ENCODE measurements around the gene GPR42.
"Not testable (repeated sequence)": the region's sequence is repeated elsewhere in the genome, so short reads cannot be mapped to it uniquely, and the experiment has no call there.

GPR42 gene

DNA sequence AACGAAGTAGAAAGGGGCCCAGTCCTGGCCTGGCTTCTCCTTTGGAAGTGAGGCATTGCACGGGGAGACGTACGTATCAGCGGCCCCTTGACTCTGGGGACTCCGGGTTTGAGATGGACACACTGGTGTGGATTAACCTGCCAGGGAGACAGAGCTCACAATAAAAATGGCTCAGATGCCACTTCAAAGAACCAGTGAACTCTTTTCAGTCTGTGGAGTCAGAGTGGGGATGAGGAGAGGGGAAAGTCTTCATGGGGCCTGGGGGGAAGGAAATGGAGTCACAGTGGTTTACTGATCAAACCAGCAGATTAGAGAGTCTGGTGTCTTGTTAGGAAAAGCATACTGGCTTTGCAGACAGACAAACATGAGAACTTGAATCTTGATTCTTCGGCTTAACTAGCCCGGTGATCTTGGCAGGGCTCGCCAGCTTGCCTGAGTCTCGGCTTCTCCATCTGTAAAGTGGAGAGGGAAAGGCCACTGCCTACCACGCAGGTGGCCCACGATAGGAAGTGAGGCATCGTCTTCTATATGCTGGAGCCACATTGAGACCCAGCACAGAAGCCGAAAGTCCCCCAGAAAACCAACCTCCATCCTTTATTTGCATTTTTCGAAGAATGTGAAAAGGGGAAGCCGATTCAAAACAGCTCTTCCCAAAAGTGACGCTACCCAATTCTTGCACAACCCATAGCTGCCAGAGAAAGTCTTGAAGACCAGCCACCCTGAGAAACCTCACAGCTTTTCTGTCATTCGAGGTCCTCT is 23.5 kb upstream of the GPR42 start, which contains the start of gene FFAR1:
FFAR1 (plus strand) TSS at position 732 of the 759 bp plus-strand sequence. CDS start 3,650 bp downstream, outside the sequence.
- DNase-seq, result no peak

DNA sequence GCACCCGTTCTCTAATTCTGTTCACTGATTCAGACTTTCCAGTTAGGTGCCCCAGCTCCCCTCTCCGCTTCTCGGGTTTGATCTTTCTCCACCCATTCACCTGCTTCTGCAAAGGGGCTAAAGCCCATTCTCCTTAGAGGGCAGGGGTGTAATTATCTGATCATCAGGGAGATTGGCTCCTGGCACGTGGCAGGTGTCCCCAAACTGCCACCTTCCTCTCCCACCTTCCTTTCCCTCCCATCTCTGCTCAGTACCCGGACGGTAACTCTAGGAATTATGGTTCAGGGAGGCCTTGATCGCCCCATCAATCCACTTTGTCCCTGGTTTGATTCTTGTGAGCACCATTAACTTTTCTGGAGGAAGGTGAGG is 23.0 kb upstream of the GPR42 start:
- DNase-seq, result no peak

DNA sequence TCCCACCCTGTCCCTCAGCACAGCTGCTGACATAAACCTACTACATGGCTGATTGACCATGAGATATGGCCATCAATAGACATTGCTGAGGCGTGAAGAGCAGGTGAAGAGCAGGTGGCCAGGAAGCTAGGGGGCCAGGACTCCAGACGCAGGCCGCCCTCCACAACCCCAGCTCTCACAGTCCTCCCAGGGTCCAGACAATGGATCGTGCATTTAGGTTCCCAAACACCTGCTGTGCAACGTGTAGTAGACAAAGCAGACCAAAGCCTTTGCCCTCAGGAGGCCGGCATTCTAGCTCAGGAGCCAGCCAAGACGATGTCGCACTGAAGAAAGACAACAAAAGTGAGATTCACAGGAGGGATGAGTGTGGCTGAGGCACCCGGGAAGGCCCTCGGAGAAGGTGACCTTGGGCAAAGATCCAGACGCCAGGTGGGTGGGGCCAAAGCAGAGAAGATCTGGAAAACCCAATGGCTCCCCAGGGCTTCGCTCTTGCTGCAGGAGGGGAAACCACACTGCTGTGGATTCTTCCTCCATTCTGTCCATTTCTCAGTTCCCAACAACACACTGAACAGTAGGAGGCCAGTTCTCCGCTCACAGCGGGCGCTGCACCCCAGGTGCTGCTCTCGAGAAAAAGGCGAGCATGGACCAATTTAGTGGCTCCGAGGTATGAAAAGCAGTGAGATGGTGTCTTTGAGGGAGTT is 21.8 kb upstream of the GPR42 start:
- DNase-seq, result peak; percentile 10

DNA sequence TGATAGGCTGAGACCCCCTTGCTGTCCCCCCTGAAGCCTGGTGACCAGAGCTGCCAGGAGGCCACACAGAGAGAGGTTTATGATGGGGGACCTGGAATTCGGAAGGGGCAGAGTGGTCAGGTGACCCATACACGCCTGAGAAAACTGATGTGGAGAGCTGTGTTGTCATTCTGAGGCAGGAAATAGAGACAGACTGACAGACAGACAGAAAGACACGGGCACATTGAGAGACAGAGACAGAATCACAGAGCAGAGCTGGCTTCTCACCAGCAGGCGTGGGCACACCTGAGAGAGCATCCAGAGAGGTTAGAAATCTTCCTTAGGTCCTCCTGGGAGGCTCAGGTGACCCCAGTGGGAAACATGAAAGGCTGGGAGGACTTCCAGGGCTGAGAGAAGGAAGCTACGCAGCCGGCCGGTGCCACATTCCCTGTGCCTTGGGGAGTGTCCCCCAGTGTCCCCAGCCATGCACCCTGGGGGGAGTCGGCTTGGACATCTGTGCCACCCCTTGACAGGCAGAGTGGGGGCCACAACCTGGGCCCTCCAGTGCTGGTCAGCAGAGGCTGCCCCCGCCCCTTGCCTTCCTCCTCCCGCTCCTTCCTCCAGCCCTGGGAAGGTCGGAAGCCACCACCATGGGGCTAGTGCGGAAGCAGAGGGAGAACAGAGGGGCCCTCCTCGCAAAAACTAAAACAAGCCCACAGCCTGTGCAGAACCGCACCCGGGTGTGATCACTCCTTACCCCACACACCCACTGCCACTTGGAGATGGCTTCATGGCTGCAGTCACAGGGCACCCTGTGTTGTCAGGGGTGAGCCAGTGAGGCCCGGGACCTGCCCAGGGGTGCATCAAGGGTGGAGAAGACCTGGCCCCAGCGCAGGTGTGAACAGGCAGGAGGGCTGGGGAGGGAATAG is 21.0 kb upstream of the GPR42 start:
- no peak for DNase-seq

DNA sequence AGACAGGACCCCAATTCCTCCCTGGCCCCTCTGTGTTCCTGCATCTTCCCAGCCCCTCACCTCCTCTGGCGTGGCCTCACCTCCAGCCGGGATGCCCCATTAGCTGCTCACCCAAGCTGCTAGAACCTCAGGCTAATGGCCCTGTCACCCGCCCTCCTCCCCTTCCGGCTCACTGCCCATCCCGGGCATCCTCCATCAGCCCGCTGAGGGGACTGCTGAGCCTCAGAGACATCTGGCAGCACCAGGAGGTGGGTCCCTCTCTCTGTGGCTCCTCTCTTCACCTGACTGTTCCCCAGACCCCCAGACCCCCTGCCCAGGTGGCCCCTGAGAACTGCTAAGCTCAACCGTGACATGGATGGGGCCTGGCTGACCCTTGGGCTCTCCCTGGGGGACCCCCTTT is 20.3 kb upstream of the GPR42 start:
- no peak for DNase-seq

DNA sequence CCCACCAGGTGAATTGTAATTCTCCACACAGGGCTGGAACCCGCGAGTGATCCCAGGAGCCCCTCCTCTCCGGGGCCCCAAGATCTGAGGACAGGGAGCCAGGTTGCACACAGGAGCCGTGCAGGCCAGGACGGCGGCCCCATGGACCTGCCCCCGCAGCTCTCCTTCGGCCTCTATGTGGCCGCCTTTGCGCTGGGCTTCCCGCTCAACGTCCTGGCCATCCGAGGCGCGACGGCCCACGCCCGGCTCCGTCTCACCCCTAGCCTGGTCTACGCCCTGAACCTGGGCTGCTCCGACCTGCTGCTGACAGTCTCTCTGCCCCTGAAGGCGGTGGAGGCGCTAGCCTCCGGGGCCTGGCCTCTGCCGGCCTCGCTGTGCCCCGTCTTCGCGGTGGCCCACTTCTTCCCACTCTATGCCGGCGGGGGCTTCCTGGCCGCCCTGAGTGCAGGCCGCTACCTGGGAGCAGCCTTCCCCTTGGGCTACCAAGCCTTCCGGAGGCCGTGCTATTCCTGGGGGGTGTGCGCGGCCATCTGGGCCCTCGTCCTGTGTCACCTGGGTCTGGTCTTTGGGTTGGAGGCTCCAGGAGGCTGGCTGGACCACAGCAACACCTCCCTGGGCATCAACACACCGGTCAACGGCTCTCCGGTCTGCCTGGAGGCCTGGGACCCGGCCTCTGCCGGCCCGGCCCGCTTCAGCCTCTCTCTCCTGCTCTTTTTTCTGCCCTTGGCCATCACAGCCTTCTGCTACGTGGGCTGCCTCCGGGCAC is 19.3 kb upstream of the GPR42 start:
- no peak for DNase-seq

DNA sequence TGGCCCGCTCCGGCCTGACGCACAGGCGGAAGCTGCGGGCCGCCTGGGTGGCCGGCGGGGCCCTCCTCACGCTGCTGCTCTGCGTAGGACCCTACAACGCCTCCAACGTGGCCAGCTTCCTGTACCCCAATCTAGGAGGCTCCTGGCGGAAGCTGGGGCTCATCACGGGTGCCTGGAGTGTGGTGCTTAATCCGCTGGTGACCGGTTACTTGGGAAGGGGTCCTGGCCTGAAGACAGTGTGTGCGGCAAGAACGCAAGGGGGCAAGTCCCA is 18.8 kb upstream of the GPR42 start:
- DNase-seq, result no peak

DNA sequence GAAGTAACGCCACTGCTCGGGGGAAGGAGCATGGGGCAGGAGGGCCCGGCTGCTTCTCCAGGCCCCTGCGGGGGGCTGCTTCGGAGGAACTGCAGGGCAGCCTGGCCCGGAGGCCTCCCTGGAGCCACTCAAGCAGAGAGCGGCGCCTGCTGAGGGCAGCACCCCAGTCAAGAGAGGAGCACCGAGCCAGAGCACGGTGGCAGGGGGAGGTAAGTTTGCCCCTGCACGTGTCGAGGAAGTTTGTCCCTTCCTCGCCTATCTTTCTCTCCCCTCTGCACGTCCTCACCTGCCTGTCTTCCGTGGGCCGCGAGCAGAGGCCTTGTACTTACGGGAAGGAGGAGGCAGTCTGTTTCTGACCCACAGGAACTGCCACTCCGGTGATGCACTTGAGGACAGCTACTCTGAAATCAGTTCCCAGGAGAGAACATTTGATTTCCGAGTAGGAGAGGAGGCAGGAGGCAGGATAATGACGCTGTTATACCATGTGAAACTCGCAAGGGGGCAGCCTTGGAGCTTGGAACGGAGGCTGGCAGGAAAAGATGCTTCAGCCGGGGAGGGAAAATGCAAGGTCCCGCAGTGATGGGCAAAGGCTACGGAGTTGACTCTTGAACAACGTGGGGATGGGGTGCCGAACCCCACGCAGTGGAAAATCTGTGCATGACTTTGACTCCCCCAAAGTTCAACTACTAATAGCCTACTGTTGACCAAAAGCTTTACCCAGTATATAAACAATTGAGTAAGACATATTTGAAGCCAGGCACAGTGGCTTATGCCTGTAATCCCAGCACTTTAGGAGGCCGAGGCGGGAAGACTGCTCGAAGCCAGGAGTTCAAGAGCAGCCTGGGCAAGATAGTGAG is 18.2 kb upstream of the GPR42 start:
- peak; percentile 6 for DNase-seq

DNA sequence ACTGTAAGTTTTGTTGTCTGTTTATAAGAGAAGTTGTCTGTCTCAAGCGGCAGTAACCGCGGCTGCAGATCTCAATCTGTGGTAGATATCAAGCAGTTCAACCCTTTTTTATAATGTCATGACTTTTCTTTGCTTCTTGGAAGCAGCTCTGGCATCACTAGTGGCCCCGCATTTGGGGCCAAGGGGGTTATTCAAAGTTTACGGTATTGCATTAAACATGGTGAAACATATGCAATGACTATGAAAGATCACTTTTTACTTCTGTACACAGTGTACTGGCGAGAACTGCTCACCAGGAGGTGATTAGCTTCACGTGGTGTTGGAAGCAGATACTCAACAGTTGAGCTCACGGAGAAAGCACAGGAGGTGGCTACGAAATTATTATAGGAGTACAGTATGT is 17.2 kb upstream of the GPR42 start:
- DNase-seq, result no peak

DNA sequence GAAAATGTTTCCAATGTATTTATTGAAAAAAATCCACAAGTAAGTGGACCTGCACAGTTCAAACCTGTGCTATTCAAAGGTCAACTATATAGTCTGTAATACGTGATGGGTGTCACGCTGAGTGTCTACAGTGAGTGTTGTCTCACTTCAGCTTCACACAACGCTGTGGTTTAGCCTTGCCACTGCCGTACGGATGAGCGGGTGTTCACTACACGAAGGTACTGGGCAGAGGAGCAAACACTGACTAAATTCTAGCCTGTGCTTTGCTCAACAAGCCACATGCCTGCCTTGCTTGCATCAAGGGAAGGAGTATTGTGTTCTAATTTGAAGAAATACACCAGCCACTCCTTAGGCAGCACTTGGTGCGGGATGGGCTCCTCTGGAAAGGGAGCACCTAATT is 16.0 kb upstream of the GPR42 start:
- DNase-seq, result no peak

DNA sequence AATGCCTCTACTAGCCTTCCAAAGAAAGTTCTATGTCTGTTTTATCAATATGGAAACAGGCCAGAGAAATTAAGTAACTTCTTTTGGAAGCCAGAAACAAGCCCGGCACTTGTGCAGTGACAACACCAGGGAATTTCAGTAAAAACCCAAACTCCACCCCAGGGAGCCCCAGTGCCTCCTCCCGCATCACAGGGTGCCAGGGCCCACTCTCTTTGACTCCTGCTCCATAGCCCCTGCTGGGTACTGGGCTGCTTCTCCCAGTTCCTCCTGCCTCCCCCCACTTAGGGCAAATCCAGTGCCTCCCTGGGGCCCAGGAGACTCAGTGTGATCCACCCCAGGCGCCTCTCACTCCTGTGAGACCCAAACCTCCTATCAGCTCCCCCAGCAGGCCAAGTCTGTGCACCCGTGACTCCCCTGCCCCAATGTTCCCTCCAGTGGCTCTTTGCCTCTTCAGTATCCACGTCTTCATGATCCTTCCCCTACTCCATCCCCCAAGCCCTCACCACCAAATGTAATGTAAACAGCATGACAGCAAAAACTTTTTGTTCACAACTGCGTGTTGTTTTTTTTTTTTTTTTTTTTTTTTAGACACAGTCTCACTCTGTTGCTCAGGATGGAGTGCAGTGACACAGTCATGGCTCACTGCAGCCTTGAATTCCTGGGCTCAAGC is 14.9 kb upstream of the GPR42 start:
- DNase-seq, result no peak

DNA sequence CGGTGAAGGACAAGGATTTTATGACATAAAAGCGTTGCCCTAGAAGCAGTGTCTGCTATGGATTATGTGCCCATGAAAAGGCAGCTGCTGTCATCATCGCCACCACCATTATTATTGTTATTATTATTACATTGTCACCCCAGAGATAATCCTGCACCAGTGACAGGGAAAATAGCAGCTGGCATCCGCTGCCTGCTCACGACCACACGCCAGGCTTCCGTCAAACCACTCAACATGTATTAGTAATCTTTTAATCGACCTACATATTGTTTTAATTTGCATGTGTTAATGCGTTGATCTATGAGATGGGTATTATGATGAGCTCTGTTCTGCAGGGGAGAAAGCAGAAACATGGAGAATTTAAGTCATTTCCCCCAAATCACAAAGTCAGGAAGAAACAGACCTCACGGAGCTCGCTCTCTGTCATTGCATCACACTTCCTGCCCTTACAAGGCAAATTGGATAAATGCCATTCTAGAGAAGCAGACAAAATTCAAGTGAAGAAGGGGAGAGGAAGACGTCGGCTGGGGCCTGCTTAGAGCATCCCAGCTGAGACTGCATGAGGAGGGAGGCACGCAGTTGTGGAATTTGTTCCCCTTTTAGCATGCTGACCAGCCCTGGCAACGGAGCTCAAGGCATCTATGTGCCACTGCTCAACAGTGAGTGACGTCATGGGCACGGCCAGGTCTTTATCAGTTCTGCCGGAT is 12.8 kb upstream of the GPR42 start, which contains the start of gene FFAR3:
FFAR3 (plus strand) TSS at position 594 of the 707 bp plus-strand sequence. CDS start 431 bp downstream, outside the sequence.
- DNase-seq, result no peak

DNA sequence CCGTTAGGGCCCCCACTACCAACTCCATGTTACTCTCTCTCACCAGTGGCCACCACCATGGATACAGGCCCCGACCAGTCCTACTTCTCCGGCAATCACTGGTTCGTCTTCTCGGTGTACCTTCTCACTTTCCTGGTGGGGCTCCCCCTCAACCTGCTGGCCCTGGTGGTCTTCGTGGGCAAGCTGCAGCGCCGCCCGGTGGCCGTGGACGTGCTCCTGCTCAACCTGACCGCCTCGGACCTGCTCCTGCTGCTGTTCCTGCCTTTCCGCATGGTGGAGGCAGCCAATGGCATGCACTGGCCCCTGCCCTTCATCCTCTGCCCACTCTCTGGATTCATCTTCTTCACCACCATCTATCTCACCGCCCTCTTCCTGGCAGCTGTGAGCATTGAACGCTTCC is 12.0 kb upstream of the GPR42 start:
- not testable (repeated sequence) for DNase-seq

DNA sequence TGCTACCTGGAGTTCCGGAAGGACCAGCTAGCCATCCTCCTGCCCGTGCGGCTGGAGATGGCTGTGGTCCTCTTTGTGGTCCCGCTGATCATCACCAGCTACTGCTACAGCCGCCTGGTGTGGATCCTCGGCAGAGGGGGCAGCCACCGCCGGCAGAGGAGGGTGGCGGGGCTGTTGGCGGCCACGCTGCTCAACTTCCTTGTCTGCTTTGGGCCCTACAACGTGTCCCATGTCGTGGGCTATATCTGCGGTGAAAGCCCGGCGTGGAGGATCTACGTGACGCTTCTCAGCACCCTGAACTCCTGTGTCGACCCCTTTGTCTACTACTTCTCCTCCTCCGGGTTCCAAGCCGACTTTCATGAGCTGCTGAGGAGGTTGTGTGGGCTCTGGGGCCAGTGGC is 11.5 kb upstream of the GPR42 start:
- DNase-seq, result not testable (repeated sequence)

DNA sequence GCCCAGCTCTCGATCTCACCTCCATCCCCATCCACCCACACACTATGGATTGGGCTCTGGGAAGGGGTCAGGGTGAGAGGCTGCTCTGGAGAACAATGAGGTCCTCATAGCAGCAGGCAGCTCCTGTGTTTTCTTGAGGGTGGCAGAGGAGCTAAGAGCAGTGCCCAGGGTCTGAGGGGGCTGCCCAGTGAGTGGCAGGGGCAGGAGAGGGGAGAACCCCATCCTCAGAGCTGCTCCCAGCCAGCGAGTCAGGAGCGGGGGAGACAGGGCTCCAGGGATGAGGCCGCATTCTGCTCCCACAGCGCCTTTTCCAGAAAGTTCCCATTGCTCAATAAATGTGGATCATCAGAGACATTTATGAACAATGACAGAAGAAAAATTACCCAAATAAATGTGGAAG is 10.8 kb upstream of the GPR42 start:
- DNase-seq, result not testable (repeated sequence)

DNA sequence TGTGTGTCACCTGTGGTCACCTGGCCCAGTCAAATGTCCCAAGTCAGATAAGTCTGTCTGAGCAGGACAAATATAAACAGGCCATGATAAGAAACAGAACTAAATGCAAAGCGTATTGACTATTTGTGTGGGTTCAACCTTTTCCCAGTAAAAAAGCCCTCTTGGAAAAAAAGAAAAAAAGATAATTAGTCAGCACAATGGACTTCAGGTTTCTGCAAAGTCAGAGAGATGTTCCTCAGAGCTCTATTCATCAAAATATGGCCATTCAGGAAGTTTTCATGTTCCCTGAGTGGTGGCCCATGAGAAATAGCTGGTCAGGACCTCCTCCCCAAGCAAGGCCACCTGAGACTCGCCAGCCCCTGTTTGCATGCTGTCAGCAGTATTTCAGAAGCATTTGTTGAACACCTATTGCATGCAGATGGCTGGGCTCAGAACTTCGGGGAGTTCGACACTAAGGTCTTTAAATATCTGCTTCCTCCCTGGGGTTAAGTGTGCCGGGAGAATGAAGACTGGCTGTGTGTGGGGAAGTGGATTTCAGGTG is 9.9 kb upstream of the GPR42 start:
- no peak for DNase-seq

DNA sequence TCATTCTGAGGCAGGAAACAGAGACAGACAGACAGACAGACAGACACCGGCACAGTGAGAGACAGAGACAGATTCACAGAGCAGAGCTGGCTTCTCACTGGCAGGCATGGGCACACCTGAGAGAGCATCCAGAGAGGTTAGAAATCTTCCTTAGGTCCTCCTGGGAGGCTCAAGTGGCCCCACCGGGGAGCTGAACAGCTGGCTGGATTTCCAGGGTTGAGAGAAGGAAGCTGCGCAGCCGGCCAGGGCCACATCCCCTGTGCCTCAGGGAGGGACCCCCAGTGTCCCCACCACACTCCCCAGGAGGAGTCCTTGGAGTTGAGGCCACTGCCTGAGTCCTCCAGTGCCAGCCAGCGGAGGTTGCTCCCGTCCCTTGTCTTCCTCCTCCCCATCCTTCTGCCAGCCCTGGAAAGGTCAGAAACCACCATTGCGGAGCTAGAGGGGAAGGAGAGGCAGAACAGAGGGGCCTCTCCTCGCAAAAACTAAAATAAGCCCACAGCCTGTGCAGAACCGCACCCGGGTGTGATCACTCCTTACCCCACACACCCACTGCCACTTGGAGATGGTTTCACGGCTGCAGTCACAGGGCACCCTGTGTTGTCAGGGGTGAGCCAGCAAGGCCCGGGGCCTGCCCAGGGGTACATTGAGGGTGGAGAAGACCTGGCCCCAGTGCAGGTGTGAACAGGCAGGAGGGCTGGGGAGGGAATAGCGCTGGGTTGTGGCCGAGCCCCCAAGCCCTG is 8.4 kb upstream of the GPR42 start:
- no peak for DNase-seq

DNA sequence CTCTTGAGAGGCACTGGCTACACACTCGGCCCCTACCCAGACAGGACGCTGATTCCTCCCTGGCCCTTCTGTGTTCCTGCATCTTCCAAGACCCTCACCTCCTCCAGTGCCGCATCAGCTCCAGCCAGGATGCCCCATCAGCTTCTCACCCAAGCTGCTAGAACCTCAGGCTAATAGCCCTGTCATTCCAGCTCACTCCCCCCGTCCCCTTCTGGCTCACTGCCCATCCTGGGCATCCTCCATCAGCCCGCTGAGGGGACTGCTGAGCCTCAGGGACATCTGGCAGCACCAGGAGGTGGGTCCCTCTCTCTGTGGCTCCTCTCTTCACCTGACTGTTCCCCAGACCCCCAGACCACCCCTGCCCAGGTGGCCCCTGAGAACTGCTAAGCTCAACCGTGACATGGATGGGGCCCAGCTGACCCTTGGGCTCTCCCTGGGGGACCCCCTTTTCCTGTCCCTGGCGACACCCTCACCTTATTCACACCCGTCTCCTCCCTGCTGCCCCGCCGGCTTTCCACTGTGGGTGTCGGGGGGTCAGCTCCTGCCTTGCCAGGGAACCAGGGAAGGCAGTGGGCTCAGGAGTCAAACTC is 7.8 kb upstream of the GPR42 start:
- no peak for DNase-seq

Measured in SHP77 treated with DMSO at 0.1 percent for 48 hours (cell line).